ENCODE data around the gene GNG4. TPM values are rescaled to one million over a fixed set of nuclear protein-coding genes. Genes with fewer than 3 reads are reported as not detected.
"Not testable (repeated sequence)": the region's sequence is repeated elsewhere in the genome, so short reads cannot be mapped to it uniquely, and the experiment has no call there.

The GNG4 gene
- total RNA-seq, 2 experiments from 2014 or later, result 0.18 TPM

GRCh38 chr1:235610157-235610556, 39.4 kb downstream of the GNG4 start:
- POLR2A ChIA-PET, result no interaction called here
- peaks cover 4% of the 10 kb centered on the region for H3K27me3 Mint-ChIP-seq
- no peak overlapping the region for H3K27ac Mint-ChIP-seq
- H3K4me3 Mint-ChIP-seq, result no peak overlapping the region
- no peaks in the 10 kb centered on the region for H3K4me1 Mint-ChIP-seq
- no peaks in the 10 kb centered on the region for H3K36me3 Mint-ChIP-seq (ENCODE audit: low read depth)
- CTCF ChIA-PET, result interaction anchor here (1.4 kb wide), 1 partner anchor 12 kb away, joined by 3 read pairs; no protein-coding TSS in a partner anchor
- no peaks in the 10 kb centered on the region for H3K9me3 Mint-ChIP-seq
- DNase-seq, result no peak

- peaks cover 4% of the 10 kb centered on the region for H3K27me3 Mint-ChIP-seq
- no peak for DNase-seq
- no peaks in the 10 kb centered on the region for H3K4me1 Mint-ChIP-seq
- no peak overlapping the region for H3K27ac Mint-ChIP-seq
- H3K4me3 Mint-ChIP-seq, result no peak overlapping the region
- ChIA-PET CTCF (interaction anchor here (1.1 to 1.5 kb wide), 2 partner anchors 8 to 51 kb away, joined by 3 to 5 read pairs; no protein-coding TSS in a partner anchor), POLR2A (no interaction called here)
- no peaks in the 10 kb centered on the region for H3K9me3 Mint-ChIP-seq
- no peaks in the 10 kb centered on the region for H3K36me3 Mint-ChIP-seq (ENCODE audit: low read depth)
These were observed 41.3 kb downstream of the GNG4 start for GRCh38 chr1:235608278-235608677.

- ChIA-PET POLR2A (no interaction called here), CTCF (no interaction called here)
- Mint-ChIP-seq H3K27me3 (peaks cover 4% of the 10 kb centered on the region), H3K9me3 (no peaks in the 10 kb centered on the region), H3K4me3 (no peak overlapping the region), H3K27ac (no peak overlapping the region), H3K4me1 (no peaks in the 10 kb centered on the region), H3K36me3 (ENCODE audit: low read depth) (no peaks in the 10 kb centered on the region)
- DNase-seq, result no peak
These were observed 42.3 kb downstream of the GNG4 start for GRCh38 chr1:235607284-235607683.

GRCh38 chr1:235601104-235601503, 48.5 kb downstream of the GNG4 start:
- Mint-ChIP-seq H3K27ac (no peak overlapping the region), H3K4me3 (no peak overlapping the region), H3K4me1 (no peaks in the 10 kb centered on the region), H3K27me3 (peaks cover 3% of the 10 kb centered on the region), H3K9me3 (no peaks in the 10 kb centered on the region), H3K36me3 (ENCODE audit: low read depth) (no peaks in the 10 kb centered on the region)
- no peak for DNase-seq
- ChIA-PET CTCF (interaction anchor here (0.8 to 3.0 kb wide), 20 partner anchors 8 to 371 kb away, joined by 3 to 16 read pairs (median 5); no protein-coding TSS in a partner anchor), POLR2A (no interaction called here)

- Mint-ChIP-seq H3K27me3 (peaks cover 3% of the 10 kb centered on the region), H3K27ac (no peak overlapping the region), H3K4me3 (no peak overlapping the region), H3K4me1 (no peaks in the 10 kb centered on the region), H3K9me3 (no peaks in the 10 kb centered on the region), H3K36me3 (ENCODE audit: low read depth) (no peaks in the 10 kb centered on the region)
- ChIA-PET CTCF (interaction anchor here (0.5 to 2.7 kb wide), 11 partner anchors 10 to 1074 kb away, joined by 3 to 13 read pairs (median 5); no protein-coding TSS in a partner anchor), POLR2A (interaction anchor here (0.6 kb wide), 1 partner anchor 926 kb away, joined by 3 read pairs; no protein-coding TSS in a partner anchor)
- no peak for DNase-seq
These were observed 50.0 kb downstream of the GNG4 start for GRCh38 chr1:235599536-235599935.

- peaks cover 6% of the 10 kb centered on the region for H3K4me1 Mint-ChIP-seq
- H3K9me3 Mint-ChIP-seq, result no peaks in the 10 kb centered on the region
- H3K36me3 Mint-ChIP-seq (ENCODE audit: low read depth), result no peaks in the 10 kb centered on the region
- ChIA-PET POLR2A (interaction anchor here (0.6 to 0.7 kb wide), 2 partner anchors 113 to 135 kb away, joined by 3 to 5 read pairs; no protein-coding TSS in a partner anchor), CTCF (interaction anchor here (0.5 to 2.1 kb wide), 7 partner anchors 12 to 715 kb away, joined by 3 to 10 read pairs (median 3); no protein-coding TSS in a partner anchor)
- peaks cover 7% of the 10 kb centered on the region for H3K27me3 Mint-ChIP-seq
- H3K27ac Mint-ChIP-seq, result no peak overlapping the region
- no peak overlapping the region for H3K4me3 Mint-ChIP-seq
- DNase-seq, result no peak
These were observed 51.6 kb downstream of the GNG4 start for GRCh38 chr1:235597867-235598553.

- Mint-ChIP-seq H3K4me3 (no peak overlapping the region), H3K36me3 (ENCODE audit: low read depth) (no peaks in the 10 kb centered on the region), H3K27ac (no peak overlapping the region), H3K27me3 (peaks cover 7% of the 10 kb centered on the region), H3K9me3 (peaks cover 3% of the 10 kb centered on the region), H3K4me1 (peaks cover 6% of the 10 kb centered on the region)
- ChIA-PET POLR2A (no interaction called here), CTCF (no interaction called here)
- DNase-seq, result no peak
These were observed 54.5 kb downstream of the GNG4 start for GRCh38 chr1:235595079-235595478.

GRCh38 chr1:235594281-235594895, 55.2 kb downstream of the GNG4 start:
- H3K27me3 Mint-ChIP-seq; POLR2A ChIA-PET; H3K4me1 Mint-ChIP-seq; H3K9me3 Mint-ChIP-seq; DNase-seq; H3K4me3 Mint-ChIP-seq; H3K27ac Mint-ChIP-seq; H3K36me3 Mint-ChIP-seq (ENCODE audit: low read depth); CTCF ChIA-PET: not testable (repeated sequence)

- CTCF ChIA-PET, result interaction anchor here (1.3 kb wide), 1 partner anchor 12 kb away, joined by 5 read pairs; no protein-coding TSS in a partner anchor
These were observed 60.6 kb downstream of the GNG4 start for GRCh38 chr1:235588916-235589515.

GRCh38 chr1:235588156-235588555, 61.4 kb downstream of the GNG4 start:
- CTCF ChIA-PET, result no interaction called here
- Mint-ChIP-seq H3K4me3 (no peak overlapping the region), H3K9me3 (peaks cover 17% of the 10 kb centered on the region), H3K27ac (no peak overlapping the region), H3K36me3 (ENCODE audit: low read depth) (no peaks in the 10 kb centered on the region), H3K27me3 (peaks cover 9% of the 10 kb centered on the region), H3K4me1 (no peaks in the 10 kb centered on the region)
- DNase-seq, result no peak
- POLR2A ChIA-PET, result no interaction called here

More at GRCh38 chr1:235588916-235589515, 60.6 kb downstream of the GNG4 start:
- Mint-ChIP-seq H3K36me3 (ENCODE audit: low read depth) (no peaks in the 10 kb centered on the region), H3K4me3 (no peak overlapping the region), H3K9me3 (peaks cover 17% of the 10 kb centered on the region), H3K27ac (no peak overlapping the region), H3K27me3 (peaks cover 12% of the 10 kb centered on the region), H3K4me1 (peaks cover 6% of the 10 kb centered on the region)
- DNase-seq, result no peak
- POLR2A ChIA-PET, result no interaction called here

GRCh38 chr1:235586992-235587391, 62.6 kb downstream of the GNG4 start:
- Mint-ChIP-seq H3K4me1 (no peaks in the 10 kb centered on the region), H3K4me3 (no peak overlapping the region), H3K27me3 (peaks cover 7% of the 10 kb centered on the region), H3K36me3 (ENCODE audit: low read depth) (no peaks in the 10 kb centered on the region), H3K9me3 (peaks cover 17% of the 10 kb centered on the region), H3K27ac (no peak overlapping the region)
- no peak for DNase-seq
- ChIA-PET CTCF (no interaction called here), POLR2A (no interaction called here)

- ChIA-PET CTCF (no interaction called here), POLR2A (no interaction called here)
- Mint-ChIP-seq H3K4me1 (no peaks in the 10 kb centered on the region), H3K27ac (no peak overlapping the region), H3K36me3 (ENCODE audit: low read depth) (no peaks in the 10 kb centered on the region), H3K9me3 (peaks cover 17% of the 10 kb centered on the region), H3K4me3 (no peak overlapping the region), H3K27me3 (peaks cover 7% of the 10 kb centered on the region)
- DNase-seq, result no peak
These were observed 63.2 kb downstream of the GNG4 start for GRCh38 chr1:235586413-235586812.

- no peaks in the 10 kb centered on the region for H3K36me3 Mint-ChIP-seq (ENCODE audit: low read depth)
- peaks cover 7% of the 10 kb centered on the region for H3K27me3 Mint-ChIP-seq
- H3K27ac Mint-ChIP-seq, result no peak overlapping the region
- no peak overlapping the region for H3K4me3 Mint-ChIP-seq
- peaks cover 13% of the 10 kb centered on the region for H3K9me3 Mint-ChIP-seq
- POLR2A ChIA-PET, result no interaction called here
- H3K4me1 Mint-ChIP-seq, result no peaks in the 10 kb centered on the region
- no peak for DNase-seq
- CTCF ChIA-PET, result no interaction called here
These were observed 64.6 kb downstream of the GNG4 start for GRCh38 chr1:235584973-235585372.
